Stimulated activated CD4-positive, alpha-beta T cell treated with anti-CD3 and anti-CD28 coated beads, Interleukin-1b, Interleukin-23, amount 100 ng/mL, for 4 hours (primary cell): ENCODE data around the gene ADGRA1.

ENCODE experiments used
- DNase-seq, 2 donors: peaks; one replicate each; pipeline ENCODE4 v3.0.0-alpha.2; 2020; ENCODE audit warnings: low read depth in 2 of 2

The ADGRA1 gene

DNA sequence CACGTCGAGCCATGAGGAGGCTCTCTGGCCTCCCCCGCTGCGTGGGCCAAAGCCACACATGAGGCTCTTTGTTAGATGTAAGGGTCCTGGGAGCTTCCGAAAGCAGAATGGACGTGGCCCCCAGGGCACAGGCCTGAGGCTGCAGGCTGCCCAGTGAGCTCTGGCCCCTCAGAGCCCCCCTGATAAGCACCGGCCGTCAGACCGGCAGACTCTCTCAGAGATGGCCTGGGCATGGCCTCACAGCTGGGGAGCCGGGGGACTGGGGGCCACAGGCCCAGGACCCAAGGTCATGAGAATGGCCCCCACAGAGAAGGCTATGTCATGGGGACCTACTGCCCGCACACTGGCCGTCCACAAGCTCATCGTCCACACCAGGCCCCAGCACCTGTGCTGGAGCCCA lies 31.7 kb upstream of the ADGRA1 start:
- DNase-seq, result no peak

DNA sequence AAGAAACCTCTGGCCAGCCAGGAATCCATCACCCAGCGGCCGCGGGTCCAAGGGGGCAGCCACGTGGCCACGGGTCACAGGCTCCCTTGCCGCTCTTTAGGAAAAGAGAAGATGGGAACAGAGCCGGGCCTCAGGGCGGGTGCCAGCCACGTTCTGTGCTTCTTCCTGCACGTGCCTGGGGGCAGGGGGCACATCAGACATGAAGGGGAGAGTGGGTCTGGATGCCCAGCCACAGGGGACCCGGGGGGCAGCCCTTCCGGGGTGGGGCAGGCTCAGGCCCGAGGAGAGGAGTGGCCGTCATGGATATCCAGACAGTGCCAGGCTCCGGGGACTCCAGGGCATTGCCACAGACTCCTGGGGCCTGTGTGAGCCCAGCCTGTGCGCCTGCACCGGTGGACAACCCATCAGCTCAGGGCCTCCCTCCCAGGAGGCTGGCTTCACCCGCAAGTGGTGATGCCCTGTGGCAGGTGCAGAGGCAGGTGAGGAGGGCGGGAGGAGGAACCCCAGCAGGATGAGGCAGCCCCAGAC lies 31.0 kb upstream of the ADGRA1 start:
- no peak for DNase-seq

DNA sequence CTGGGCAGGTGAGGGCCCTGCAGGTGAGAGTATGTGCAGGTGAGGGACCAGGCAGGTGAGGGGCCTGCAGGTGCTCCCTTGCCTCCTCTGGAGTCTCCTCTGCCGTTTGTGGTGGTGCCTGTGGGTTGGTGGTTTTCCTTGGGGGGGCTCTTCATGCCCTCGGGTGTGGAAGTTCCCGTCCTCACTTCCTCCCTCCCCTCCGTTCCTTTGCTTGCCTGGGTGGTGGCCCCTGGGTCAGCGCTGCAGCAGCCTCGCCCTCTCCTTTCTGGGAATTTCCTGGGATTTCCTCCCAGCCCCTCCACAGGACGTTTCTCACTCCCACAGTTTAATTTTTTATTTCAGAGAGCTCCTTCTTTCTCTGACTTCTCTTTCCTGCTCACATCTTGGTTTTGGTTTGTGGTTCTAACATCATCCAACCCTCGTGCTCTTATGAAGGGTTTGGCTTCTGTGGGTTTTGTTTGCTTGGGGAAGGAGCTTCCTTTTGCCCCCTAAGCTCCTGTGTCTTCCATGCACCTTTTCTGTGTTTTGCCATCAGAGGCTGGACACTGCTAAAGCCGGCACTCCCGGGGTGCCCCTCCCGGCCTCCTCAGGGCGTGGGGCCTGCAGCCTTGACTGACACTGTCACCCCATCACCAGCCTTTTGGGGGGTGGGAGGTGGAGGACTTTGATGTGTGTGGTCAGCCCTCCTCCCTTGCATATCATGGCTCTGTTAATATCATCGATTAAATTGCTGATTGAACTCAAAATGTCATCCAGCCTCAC lies 29.2 kb upstream of the ADGRA1 start:
- DNase-seq, result no peak

DNA sequence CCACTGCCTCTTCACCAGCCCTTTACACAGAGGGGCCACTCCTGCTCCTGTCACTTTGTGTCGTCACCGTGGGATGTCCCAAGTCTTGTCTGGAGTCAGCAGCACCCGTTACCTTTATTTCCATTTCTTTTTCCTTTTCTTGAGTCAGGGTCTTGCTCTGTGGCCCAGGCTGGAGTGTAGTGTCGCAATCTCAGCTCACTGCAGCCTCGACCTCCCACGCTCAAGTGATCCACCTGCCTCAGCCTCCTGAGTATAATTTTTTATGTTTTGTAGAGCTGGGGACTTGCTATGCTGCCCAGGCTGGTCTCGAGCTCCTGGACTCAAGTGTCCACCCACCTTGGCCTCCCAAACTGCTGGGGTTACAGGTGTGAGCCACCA lies 28.6 kb upstream of the ADGRA1 start:
- DNase-seq, result no peak

DNA sequence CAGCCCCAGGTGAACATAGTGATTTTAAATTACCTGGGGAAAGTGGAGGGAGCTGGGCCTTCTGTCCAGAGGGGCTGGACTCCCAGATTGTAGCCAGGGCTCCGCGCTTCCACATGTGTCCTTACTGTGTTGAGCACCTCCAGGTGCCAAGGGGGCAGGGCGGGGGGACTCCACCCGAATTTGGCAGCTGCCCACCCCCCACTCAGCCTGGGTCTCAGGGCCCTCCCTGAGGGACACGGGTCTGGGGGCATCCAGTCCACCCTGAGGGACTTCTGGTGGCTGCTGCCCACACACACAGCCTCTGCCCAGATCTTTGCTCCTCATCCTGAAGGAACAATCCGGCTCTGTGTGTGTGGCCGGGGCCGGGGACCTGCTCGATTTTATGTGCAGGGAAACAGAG lies 28.2 kb upstream of the ADGRA1 start:
- DNase-seq, result no peak

DNA sequence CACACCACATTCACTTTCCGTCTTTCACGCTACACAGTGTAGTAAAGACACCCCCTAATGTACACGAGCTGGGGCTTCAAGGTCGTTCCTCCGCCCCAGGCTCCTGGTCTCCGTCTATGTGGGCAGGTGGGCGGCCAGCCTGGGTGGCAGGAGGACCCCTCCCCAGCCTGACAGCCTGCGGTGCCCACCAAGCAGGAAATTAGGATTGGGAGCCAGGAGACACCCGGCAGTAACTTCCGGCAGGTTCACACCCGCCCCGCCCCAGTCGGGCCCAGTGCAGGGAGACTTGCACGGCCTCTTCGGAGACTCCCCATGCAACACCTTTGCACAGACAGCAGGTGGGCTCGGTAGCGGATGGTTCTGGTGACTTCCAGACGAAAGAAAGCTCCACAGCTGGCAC lies 27.7 kb upstream of the ADGRA1 start:
- DNase-seq, result no peak

DNA sequence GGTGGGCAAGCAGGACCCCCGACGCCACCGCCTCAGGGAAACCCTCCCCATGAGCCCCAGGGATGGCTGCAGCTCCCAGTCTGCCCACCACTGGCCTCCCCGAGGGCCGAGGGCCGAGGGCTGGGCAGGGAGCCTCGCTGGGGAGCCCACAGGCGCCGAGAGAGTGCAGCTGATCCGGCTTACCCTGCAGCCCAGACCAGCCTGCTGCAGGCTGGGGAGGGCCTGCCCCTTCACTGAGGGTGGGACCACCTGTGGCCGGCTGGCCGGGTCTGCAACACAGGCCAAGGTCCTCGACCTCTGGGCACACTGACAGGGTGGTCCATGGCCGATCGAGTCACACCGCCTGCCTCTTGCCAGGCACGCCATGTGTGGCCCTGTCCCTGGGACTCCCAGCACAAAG lies 27.3 kb upstream of the ADGRA1 start:
- DNase-seq, result no peak

DNA sequence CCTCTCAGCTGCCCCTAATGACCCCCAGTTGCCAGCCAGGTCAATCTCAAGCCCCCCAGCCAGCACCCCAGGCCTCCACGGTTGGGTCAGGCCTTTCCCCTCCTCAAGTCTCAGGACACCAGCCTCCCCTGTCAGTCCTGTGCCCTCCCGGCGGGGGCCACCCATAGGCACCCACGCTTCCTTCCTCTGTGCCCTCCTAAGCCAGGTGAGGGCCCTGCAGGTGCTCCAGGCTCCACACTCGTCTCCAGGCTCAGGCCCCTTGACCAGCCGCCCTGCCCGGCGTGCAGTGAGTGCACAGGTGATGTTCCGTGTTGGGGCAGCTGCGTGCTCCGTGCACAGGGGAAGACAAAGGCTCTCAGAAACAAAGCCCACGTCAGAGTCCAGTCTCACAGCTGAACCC lies 26.8 kb upstream of the ADGRA1 start:
- no peak for DNase-seq

DNA sequence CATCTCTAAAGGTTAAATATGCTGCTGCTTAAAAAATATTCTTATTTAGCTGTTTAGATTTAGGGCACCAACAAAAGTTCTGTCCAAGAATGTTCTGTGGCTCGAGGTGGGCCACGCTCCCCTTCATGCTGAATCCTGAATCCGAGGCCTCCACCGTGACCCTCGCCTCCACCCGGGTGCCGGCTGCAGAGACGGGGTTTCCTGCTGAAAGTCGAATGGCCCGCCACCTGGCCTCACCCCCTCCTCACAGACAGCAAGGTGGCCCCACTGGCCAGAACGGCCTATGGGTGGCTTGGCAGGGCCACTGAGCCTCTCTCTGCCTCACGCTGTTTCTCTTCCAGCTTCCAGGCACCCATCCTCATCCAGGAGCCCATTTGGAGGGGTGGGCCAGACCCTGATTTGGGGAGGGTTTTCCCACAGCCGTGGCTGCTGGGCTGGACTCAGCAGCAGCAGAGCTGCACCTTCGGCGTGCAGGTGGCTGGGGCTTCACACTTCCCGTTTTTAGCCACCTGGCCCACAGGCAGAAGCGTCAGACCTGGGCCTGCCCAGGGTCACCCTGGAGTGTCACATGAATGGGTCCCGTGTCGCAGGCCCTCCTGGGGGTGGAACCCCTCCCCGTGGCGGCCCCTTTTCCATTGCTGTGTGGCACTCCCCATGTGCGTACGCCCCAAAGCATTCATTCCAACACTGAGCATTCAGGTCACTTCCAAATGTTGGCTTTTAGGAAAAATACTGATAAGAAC lies 26.3 kb upstream of the ADGRA1 start:
- DNase-seq, result no peak

DNA sequence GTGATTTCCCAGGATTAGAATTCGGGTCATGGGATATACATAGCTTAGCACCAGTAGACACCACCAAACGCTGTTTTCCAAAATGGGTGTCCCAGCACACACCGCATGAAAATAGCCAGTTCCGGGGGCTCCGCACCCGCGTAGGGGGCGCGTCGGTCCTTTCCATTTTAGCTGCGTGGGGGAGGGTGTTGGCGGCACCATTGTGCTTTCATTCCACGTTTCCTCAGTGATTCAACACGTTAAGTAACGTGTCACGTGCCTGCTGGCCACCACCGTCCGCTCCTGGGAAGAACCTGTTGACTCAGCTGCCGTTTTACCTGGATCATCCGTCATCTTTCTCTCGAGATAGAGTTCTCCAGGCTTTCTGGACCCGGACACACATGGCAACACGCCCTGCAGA lies 25.6 kb upstream of the ADGRA1 start:
- DNase-seq, result no peak

DNA sequence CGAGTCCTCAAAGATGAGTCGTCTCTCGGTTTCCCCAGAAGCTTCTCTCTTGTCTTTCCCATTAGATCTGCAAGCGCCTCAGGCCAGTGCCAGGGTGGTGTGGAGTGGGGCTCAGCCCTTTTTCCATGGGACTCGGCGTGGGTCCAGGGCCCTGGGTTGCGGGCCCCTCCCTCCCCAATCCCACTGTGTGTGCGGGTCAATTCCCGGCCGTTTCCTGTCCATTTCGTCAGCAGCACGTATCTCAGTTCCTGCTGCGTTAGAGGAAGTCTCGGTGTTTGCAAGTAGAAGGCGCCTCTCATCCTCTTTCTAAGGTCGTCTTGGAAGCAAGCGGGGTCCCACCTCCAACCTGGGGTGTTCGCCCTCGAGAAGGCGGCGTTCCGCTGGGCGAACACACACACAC lies 25.1 kb upstream of the ADGRA1 start:
- no peak for DNase-seq

DNA sequence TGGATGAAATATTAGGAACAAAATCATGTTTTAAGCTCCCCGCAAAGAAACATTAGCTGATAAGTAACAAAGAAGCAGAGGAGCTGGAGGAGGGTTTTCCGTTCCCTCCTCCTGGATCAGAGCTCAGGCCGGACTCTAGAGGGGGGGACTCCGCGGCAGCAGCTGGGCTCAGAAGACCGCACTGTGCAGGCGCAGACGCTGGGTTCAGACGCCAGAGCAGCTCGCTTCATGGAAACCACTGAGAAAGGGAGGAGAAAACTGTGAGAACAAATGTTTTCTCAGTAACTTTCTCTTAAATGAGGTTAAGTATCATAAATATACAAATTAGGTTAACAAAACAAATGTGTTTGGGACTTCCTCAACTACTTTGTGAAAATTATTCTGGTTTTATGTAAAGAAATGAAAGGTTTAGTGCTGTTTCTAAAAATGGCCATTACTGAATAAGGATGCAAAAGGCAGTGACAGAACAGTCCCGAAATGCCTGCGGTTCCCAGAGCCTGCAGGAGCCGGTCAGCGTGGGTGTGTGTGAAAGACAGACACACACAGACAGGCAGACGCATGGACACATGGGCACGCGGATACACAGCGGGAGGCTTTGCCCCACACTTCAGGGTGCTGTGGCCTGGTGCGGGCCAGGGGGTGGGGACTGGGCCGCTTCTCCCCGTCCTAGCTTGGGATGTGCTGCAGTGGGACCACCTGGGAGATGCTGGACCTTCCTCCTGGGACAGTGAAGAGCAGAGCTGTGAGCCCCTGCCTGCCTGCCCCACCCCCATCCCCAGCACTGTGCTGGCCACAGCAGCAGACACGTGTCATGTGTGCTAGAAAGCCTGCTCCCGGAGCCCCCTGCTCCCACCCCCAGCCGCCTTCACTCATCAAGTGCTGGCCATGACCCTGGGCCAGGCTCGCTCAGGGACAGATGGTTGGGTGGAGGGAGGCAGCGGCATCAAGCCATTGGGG lies 20.3 kb upstream of the ADGRA1 start:
- no peak for DNase-seq

DNA sequence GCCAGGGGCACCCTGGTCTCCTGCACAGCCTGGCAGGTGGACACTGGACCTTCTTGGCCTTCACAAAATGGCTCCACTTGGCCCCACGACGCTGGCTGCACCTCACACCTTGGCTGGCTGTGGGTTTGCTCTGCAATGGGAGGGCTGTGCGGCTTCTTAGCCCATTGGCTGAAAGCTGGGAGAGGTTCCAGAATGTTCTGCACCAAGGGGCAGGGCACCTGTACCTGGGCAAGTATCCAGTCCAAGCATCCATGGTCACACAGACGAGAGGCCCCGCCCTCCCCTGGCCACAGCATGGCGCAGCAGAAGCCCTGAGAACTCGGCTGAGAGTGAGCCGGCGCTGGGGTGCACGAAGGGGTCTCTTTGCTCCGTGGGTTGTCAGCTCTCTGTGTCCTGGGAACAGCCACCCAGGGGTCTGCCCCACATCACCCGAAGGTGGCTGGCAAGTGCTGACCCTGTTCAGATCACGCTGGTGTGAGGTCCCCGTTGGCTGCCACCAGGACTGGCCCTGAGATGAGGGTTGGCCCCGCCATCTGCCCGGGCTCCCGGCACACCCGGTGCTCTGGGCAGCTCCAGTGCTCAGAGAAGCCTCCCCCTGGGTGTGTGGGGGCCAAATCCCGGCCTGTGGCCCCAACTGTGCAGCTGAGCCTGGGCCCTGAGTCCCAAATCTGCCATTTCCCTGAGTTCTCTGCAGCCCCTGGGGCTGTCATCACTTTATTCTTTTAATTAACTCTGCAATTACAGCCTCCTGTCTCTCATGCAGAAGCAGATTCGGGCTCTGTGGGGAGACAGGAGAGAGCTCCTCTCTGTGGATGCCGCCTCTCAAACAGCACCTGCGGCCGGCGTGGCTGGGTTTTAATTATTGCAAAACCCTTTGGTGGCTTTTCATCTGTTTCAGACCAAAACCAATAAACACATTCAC lies 19.4 kb upstream of the ADGRA1 start:
- no peak for DNase-seq

DNA sequence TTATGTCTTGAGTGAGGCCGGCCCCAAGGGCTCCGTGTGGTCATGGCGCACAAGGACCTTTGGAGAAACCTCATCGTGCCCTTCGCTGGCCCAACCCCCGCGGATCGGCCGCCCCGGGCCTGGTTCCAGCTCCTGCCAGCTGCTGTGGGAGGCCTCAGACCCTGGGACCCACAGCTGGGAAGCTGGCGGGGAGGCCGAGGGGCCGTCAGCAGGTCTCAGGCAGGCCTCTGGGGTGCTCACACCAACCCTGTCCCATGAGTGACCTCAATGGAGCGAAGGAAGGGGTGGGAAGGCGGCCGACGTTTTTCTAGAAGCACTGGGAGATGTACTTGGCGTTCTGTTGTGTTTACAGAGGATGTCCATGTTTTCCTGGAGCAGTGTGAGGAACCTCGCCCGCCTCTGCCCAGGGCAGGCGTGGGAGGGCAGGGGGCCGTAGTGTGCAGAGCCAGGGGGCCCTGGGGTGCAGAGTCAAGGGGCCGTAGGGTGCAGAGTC lies 18.6 kb upstream of the ADGRA1 start:
- no peak for DNase-seq

DNA sequence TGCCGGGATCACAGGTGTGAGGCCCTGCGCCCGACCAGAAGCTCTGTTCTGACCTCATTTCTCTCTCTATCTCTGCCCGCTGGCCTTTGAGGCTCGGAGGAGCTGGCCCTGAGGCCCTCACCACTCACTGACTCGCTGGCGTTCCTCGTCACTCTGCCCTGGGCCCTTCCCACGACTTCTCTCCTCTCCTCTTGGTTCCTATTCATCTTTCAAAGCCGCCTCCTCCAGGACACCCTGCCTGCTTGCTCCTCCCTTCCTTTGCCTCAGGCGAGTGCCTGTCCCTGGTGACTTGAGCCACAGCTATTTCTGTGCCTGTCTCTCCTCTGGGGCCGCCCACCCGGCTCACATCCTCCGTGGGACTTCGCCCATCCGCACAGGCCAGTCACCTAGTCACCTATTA lies 17.3 kb upstream of the ADGRA1 start:
- DNase-seq, result no peak

DNA sequence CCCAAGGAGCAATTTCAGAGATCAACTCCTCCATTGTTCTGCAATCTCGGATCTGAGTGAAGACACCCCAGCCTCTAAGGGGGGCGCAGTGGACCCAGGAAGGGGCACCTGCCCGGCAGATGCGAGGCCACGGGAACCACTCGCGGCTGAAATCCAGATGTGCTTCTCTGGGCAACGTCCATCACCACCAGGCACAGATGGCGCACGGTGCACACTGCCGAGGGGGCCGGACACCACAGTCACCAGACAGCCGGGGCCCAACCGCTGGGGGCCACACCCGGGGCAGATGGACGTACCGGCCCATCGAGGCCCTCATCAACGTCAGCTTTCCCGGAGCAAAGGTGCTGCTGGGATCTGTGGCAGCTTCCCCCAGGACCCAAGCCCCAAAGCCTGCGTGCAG lies 16.9 kb upstream of the ADGRA1 start:
- no peak for DNase-seq

DNA sequence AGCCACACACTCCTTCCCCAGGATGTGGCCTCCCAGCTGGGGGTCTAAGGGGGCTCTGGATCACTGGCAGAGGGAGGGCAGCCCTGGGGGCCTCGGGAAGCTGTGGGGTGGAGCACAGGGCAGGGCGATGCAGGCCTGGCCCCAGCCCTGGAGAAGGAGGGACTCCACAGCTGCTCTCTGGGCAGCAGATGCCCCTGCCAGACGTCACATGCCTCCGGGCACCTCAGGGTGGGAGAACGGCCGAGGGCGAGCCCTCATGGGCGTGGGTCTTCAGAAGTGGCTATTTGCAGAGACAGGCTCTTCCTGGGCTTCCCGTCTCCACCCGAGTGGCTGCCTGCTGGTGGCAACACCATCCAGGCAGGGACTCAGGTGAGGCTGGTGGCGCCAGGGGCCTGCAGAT lies 16.0 kb upstream of the ADGRA1 start:
- no peak for DNase-seq

DNA sequence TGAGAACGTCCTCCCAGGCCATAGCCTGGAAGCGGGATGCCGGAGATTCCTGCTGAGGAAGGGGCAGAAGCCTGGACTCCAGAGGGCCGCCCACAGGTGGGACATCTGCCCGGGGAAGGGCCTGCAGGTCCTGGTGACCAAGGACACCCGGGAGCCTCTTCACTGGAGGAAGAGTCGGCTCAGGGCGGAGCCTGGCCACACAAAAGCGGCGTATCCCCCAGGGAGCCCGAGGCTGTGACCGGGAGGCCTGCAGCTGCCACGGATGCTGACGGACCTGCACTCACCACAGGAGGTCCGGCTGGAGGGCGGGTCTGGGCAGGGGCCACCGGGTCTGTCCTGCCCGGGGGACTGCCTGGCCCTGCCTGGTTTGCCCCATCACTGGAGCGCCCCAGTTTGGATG lies 15.5 kb upstream of the ADGRA1 start:
- DNase-seq, result no peak

DNA sequence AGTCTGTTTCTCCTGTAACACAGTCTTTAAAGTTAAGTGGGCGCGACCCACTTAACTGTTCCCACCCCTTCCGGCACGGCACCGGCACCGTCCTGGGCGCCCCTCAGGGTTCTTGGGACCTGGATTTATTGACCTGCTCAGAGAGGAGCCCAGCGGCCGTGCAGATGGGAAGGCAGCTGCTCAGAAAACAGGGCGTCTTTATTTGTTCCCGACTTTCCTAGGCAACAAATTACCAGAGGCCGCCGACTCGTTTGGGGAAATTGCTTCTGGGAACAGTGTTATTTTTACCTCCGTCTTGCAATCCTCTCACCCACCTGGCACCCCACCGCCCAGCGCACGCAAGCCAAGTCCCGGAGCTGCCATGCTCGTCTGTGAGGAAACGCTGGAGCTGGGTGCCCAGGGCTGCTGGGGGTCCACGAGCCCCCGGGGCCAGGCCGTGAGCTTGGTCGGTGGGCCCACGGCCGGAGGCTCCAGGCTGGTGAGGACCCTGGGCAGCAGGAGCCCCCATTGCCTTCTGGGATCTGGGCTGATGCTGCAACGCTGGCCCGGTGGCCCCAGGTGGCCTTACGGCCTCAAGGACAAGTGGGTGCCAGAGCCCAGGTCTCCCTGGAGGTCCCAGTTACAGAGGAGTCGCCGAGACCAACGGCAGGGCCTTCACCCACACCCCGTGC lies 14.9 kb upstream of the ADGRA1 start:
- DNase-seq, result no peak

DNA sequence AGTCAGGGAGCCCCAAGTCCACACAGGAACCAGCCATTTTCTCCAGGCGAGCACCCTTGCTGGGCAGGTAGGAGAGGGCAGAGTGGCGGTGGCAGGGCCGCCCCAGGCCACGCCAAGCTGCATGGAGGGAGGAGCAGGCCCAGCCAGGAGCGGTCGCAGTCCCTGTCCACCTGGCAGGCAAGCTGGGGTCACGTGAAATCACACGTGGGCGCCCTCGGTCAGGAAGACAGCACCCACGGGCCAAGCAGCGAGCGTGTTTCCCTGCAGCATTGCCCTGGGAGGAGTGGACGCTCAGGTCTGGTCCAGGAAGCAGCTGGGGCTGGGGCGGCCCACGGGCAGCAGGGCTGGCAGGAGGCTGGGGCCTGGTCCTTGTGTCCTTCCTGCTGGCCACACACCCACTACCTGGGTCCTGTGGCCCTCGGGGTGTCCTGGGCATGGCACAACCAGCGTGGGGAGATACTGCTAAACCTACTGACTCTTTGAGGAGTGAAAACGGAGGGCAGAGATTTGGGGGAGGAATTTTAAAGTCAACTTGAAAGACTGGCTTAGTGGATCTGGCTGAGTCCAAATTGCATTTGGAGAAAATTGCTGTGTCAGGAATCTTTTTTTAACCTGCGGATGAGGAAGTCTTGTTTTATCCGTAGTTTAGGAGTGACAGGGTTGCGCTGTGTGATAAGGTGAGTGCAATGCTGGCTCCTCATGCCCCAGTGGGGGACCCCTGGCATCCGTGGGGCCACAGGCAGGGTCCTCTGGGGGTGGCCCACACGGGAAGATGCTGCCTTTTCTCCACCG lies 12.2 kb upstream of the ADGRA1 start:
- DNase-seq, result no peak
